ENCODE data around the gene NRXN3. TPM values are rescaled to one million over a fixed set of nuclear protein-coding genes. Genes with fewer than 3 reads are reported as not detected.

The NRXN3 gene
- total RNA-seq, 1 donor from 2014 or later: 38.1 TPM

- ATAC-seq: no peak
- intact Hi-C loops (cut with DNase I): no loop called here
- no peak for DNase-seq (ENCODE audit: low spot score)
Measured at GRCh38 chr14:79588398-79588797, 1418.2 kb downstream of the NRXN3 start.

GRCh38 chr14:79596551-79596950 is 1426.4 kb downstream of the NRXN3 start:
- DNase-seq (ENCODE audit: low spot score) (no peak), ATAC-seq (no peak)
- intact Hi-C loops (cut with DNase I): no loop called here

GRCh38 chr14:79597566-79597965 is 1427.4 kb downstream of the NRXN3 start:
- intact Hi-C loops (cut with DNase I): no loop called here
- DNase-seq (ENCODE audit: low spot score) (no peak), ATAC-seq (no peak)

GRCh38 chr14:79598339-79598738 is 1428.2 kb downstream of the NRXN3 start:
- intact Hi-C loops (cut with DNase I): no loop called here
- DNase-seq (ENCODE audit: low spot score) (no peak), ATAC-seq (peak; percentile 48)

GRCh38 chr14:79599239-79599638 is 1429.1 kb downstream of the NRXN3 start:
- ATAC-seq (no peak), DNase-seq (ENCODE audit: low spot score) (no peak)
- intact Hi-C loops (cut with DNase I): no loop called here

- DNase-seq (ENCODE audit: low spot score): no peak
- no peak for ATAC-seq
- intact Hi-C loops (cut with DNase I): no loop called here
Measured at GRCh38 chr14:79600406-79600805, 1430.2 kb downstream of the NRXN3 start.

- intact Hi-C loops (cut with DNase I): no loop called here
- no peak for DNase-seq (ENCODE audit: low spot score)
- no peak for ATAC-seq
Measured at GRCh38 chr14:79601579-79601978, 1431.4 kb downstream of the NRXN3 start.

- intact Hi-C loops (cut with DNase I): no loop called here
- DNase-seq (ENCODE audit: low spot score): no peak
- no peak for ATAC-seq
Measured at GRCh38 chr14:79602045-79602444, 1431.9 kb downstream of the NRXN3 start.

- intact Hi-C loops (cut with DNase I): no loop called here
- DNase-seq (ENCODE audit: low spot score) (no peak), ATAC-seq (no peak)
Measured at GRCh38 chr14:79602742-79603141, 1432.6 kb downstream of the NRXN3 start.

GRCh38 chr14:79605849-79606248 is 1435.7 kb downstream of the NRXN3 start:
- ATAC-seq (no peak), DNase-seq (ENCODE audit: low spot score) (no peak)
- intact Hi-C loops (cut with DNase I): no loop called here

GRCh38 chr14:79608446-79608845 is 1438.3 kb downstream of the NRXN3 start:
- ATAC-seq: no peak
- DNase-seq (ENCODE audit: low spot score): no peak
- intact Hi-C loops (cut with DNase I): no loop called here

- no peak for DNase-seq (ENCODE audit: low spot score)
- no peak for ATAC-seq
- intact Hi-C loops (cut with DNase I): no loop called here
Measured at GRCh38 chr14:79613625-79614024, 1443.5 kb downstream of the NRXN3 start.

- ATAC-seq (no peak), DNase-seq (ENCODE audit: low spot score) (no peak)
- intact Hi-C loops (cut with DNase I): no loop called here
Measured at GRCh38 chr14:79614448-79614847, 1444.3 kb downstream of the NRXN3 start.

- DNase-seq (ENCODE audit: low spot score) (no peak), ATAC-seq (no peak)
- intact Hi-C loops (cut with DNase I): no loop called here
Measured at GRCh38 chr14:79627058-79627457, 1456.9 kb downstream of the NRXN3 start.

- DNase-seq (ENCODE audit: low spot score) (no peak), ATAC-seq (no peak)
- intact Hi-C loops (cut with DNase I): no loop called here
Measured at GRCh38 chr14:79629411-79630287, 1459.5 kb downstream of the NRXN3 start.

GRCh38 chr14:79630288-79630960 is 1460.3 kb downstream of the NRXN3 start:
- ATAC-seq (no peak), DNase-seq (ENCODE audit: low spot score) (no peak)
- intact Hi-C loops (cut with DNase I): no loop called here

GRCh38 chr14:79631276-79631675 is 1461.1 kb downstream of the NRXN3 start:
- DNase-seq (ENCODE audit: low spot score) (no peak), ATAC-seq (no peak)
- intact Hi-C loops (cut with DNase I): no loop called here

GRCh38 chr14:79638672-79639266 is 1468.6 kb downstream of the NRXN3 start:
- intact Hi-C loops (cut with DNase I): no loop called here
- DNase-seq (ENCODE audit: low spot score) (no peak), ATAC-seq (no peak)

- ATAC-seq (no peak), DNase-seq (ENCODE audit: low spot score) (no peak)
- intact Hi-C loops (cut with DNase I): no loop called here
Measured at GRCh38 chr14:79639613-79640012, 1469.4 kb downstream of the NRXN3 start.

GRCh38 chr14:79641371-79641770 is 1471.2 kb downstream of the NRXN3 start:
- no peak for ATAC-seq
- DNase-seq (ENCODE audit: low spot score): no peak
- intact Hi-C loops (cut with DNase I): no loop called here

Data from sciatic nerve (tissue), 2 donors.